ENCODE results near the gene APOB. TPM values are rescaled to one million over a fixed set of nuclear protein-coding genes. Genes with fewer than 3 reads are reported as not detected.
A peak's percentile ranks its signal among the peaks of the same experiment; 100 is the strongest.

Gene APOB
- total and polyA plus RNA-seq, 2 of the 13 experiments (the other 11 are each of a cell fraction or from before 2014, with no cell fraction given) = 1,569 to 2,515 TPM

DNA sequence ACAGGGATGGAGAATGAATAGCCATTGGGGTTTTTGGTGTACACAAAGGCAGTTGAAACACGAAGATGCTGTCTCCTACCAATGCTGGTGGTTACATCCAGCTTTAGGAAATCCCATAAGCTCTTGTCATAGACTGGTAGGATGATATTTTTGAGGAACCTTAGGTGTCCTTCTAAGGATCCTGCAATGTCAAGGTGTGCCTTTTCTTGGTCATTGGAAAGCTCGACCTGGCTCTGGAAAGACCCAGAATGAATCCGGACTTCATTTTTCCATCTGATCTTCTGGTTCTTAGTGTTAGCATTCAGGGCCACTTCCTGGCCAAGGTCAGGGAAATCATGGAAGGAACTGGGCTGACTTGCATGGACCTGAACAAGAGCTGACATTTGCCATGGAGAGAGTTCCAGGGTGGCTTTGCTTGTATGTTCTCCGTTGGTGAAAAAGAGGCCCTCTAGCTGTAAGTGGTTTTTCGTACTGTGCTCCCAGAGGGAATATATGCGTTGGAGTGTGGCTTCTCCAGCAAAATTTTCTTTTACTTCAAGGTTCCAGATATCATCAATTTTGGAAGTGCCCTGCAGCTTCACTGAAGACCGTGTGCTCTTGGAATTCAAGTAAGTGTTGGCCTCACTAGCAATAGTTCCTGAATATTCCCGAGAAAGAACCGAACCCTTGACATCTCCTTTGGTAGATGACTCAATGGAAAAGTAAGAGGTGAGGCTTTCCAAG, 38.0 kb downstream of the APOB start (continued):
- peak; percentile 44; the same call in 1 of the 2 replicates for TF ChIP-seq ZNF350 (CRISPR knock-in tag; IDR thresholded peaks at IDR 0.05; ENCODE audit: borderline replicate concordance, low read depth)
- no peak for TF ChIP-seq ZNF75D (CRISPR knock-in tag; IDR thresholded peaks at IDR 0.05; ENCODE audit: borderline replicate concordance)
- no peak for TF ChIP-seq ZNF724P (CRISPR knock-in tag; IDR thresholded peaks at IDR 0.05; ENCODE audit: borderline replicate concordance)
- TF ChIP-seq ZFP36L1 (CRISPR knock-in tag; IDR thresholded peaks at IDR 0.05) = no peak
- 0 out of 2 replicates have a peak, but pooled peaks have one; percentile 24 for TF ChIP-seq JDP2 (CRISPR knock-in tag; IDR thresholded peaks at IDR 0.05; ENCODE audit: borderline replicate concordance)
- TF ChIP-seq, protein P1, sequence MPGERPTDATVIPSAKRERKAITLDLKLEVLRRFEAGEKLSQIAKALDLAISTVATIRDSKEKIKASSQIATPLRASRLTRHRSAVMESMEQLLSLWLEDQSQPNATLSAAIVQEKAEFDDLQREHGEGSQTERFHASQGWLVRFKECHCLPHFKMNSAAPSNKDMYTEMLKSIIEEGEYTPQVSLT (CRISPR knock-in tag; IDR thresholded peaks at IDR 0.05; ENCODE audit: borderline replicate concordance, low read depth) = no peak
- TF ChIP-seq, protein P2, sequence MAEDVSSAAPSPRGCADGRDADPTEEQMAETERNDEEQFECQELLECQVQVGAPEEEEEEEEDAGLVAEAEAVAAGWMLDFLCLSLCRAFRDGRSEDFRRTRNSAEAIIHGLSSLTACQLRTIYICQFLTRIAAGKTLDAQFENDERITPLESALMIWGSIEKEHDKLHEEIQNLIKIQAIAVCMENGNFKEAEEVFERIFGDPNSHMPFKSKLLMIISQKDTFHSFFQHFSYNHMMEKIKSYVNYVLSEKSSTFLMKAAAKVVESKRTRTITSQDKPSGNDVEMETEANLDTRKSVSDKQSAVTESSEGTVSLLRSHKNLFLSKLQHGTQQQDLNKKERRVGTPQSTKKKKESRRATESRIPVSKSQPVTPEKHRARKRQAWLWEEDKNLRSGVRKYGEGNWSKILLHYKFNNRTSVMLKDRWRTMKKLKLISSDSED (CRISPR knock-in tag; IDR thresholded peaks at IDR 0.05) = 0 out of 2 replicates have a peak, but pooled peaks have one; percentile 13
- TF ChIP-seq ZNF776 (CRISPR knock-in tag; IDR thresholded peaks at IDR 0.05) = no peak
- no peak; the same call in 1 of the 2 replicates for TF ChIP-seq ZNF816 (CRISPR knock-in tag; IDR thresholded peaks at IDR 0.05; ENCODE audit: borderline replicate concordance)
- no peak for TF ChIP-seq ZNF616 (CRISPR knock-in tag; IDR thresholded peaks at IDR 0.05; ENCODE audit: low read depth)
- no peak for TF ChIP-seq AGO1 (IDR thresholded peaks at IDR 0.05; ENCODE audit: low read depth, low read length, poor library complexity, severe bottlenecking)
- TF ChIP-seq ZNF326 (CRISPR knock-in tag; IDR thresholded peaks at IDR 0.05; ENCODE audit: borderline replicate concordance) = no peak
- TF ChIP-seq, protein P3, sequence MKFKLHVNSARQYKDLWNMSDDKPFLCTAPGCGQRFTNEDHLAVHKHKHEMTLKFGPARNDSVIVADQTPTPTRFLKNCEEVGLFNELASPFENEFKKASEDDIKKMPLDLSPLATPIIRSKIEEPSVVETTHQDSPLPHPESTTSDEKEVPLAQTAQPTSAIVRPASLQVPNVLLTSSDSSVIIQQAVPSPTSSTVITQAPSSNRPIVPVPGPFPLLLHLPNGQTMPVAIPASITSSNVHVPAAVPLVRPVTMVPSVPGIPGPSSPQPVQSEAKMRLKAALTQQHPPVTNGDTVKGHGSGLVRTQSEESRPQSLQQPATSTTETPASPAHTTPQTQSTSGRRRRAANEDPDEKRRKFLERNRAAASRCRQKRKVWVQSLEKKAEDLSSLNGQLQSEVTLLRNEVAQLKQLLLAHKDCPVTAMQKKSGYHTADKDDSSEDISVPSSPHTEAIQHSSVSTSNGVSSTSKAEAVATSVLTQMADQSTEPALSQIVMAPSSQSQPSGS (CRISPR knock-in tag; IDR thresholded peaks at IDR 0.05) = no peak
- TF ChIP-seq EEA1 (CRISPR knock-in tag; IDR thresholded peaks at IDR 0.05; ENCODE audit: borderline replicate concordance) = no peak
- TF ChIP-seq HCFC1 (IDR thresholded peaks at IDR 0.05; ENCODE audit: low read depth, low read length) = no peak
- TF ChIP-seq, protein P4, sequence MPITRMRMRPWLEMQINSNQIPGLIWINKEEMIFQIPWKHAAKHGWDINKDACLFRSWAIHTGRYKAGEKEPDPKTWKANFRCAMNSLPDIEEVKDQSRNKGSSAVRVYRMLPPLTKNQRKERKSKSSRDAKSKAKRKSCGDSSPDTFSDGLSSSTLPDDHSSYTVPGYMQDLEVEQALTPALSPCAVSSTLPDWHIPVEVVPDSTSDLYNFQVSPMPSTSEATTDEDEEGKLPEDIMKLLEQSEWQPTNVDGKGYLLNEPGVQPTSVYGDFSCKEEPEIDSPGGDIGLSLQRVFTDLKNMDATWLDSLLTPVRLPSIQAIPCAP (CRISPR knock-in tag; IDR thresholded peaks at IDR 0.05; ENCODE audit: low read depth) = no peak
- no peak for TF ChIP-seq TOE1 (CRISPR knock-in tag; IDR thresholded peaks at IDR 0.05)
- TF ChIP-seq ZNF138 (CRISPR knock-in tag; IDR thresholded peaks at IDR 0.05; ENCODE audit: low read depth) = 0 out of 2 replicates have a peak, but pooled peaks have one; percentile 60
- peak; percentile 28; the same call in 1 of the 2 replicates for TF ChIP-seq ZNF644 (CRISPR knock-in tag; IDR thresholded peaks at IDR 0.05; ENCODE audit: low read depth)
- no peak for TF ChIP-seq GTF3A (CRISPR knock-in tag; conservative IDR thresholded peaks at IDR 0.05)
- no peak; the same call in 1 of the 2 replicates for TF ChIP-seq ZNF484 (CRISPR knock-in tag; IDR thresholded peaks at IDR 0.05; ENCODE audit: borderline replicate concordance, low read depth)
- no peak for TF ChIP-seq ZNF343 (CRISPR knock-in tag; IDR thresholded peaks at IDR 0.05)
- peak; percentile 77; the same call in 1 of the 2 replicates for TF ChIP-seq ZNF572 (CRISPR knock-in tag; IDR thresholded peaks at IDR 0.05)
- TF ChIP-seq, protein P5, sequence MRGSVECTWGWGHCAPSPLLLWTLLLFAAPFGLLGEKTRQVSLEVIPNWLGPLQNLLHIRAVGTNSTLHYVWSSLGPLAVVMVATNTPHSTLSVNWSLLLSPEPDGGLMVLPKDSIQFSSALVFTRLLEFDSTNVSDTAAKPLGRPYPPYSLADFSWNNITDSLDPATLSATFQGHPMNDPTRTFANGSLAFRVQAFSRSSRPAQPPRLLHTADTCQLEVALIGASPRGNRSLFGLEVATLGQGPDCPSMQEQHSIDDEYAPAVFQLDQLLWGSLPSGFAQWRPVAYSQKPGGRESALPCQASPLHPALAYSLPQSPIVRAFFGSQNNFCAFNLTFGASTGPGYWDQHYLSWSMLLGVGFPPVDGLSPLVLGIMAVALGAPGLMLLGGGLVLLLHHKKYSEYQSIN (CRISPR knock-in tag; IDR thresholded peaks at IDR 0.05; ENCODE audit: borderline replicate concordance) = no peak

Data from HepG2 (cell line).